ENCODE results near the gene NELFA. TPM values are rescaled to one million over a fixed set of nuclear protein-coding genes. Genes with fewer than 3 reads are reported as not detected.

Gene NELFA
- total RNA-seq, 1 experiment from 2014 or later = 55.0 TPM

DNA sequence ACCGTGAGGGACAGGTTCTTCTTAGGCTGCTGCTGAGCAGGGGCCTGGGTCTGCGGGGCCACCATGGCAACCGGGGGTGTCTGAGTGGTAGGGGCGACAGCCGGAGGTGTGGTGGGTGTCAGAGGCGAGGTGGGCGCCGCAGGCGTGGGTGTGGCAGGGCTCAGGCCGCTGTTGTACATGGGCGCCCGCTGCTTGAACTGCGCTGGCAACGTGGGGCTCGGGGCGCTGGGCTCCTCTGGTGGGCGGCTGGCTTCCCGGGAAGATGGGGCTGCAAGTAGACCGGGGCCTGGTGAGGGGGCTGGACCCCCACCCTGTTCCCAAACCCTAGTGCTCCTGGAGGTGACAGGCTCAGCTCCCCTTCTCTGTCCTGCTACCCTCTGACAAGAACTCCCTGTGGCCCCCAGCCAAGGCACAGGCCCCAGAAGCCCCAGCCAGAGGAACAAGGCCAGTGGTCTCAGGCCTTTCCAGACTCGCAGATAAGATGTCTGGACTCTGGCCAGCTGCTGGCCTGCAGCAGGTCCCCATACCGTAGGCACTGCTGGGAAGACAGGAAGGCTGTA is 24.8 kb downstream of the NELFA start:
- no peaks in the 10 kb centered on the region for H3K27me3 ChIP-seq (ENCODE audit: insufficient read depth, low read length)
- no peaks in the 10 kb centered on the region for H3K9me3 ChIP-seq (ENCODE audit: control insufficient read depth, low read depth, low read length)
- no peaks in the 10 kb centered on the region for H3K4me1 ChIP-seq (ENCODE audit: insufficient read depth, low read length)
- WGBS (ENCODE audit: extremely low coverage, insufficient read length, low lambda C conversion rate) = no CpG with 5 or more reads among the region's 21 CpGs
- H2AFZ ChIP-seq (ENCODE audit: low read length) = no peak overlapping the region
- H4K8ac ChIP-seq (replicated peaks; ENCODE audit: insufficient read length, low read depth, low read length) = no peak overlapping the region
- Mint-ChIP-seq H3K27me3 (ENCODE audit: low read depth) (no peaks in the 10 kb centered on the region), H3K4me1 (peaks cover 0 to 9% of the 10 kb centered on the region in 2 experiments; a peak in 2 of 4 replicates), H3K27ac (no peak overlapping the region), H3K9me3 (no peaks in the 10 kb centered on the region), H3K36me3 (ENCODE audit: insufficient read depth in 1 of 3, low read depth in 3 of 3) (peaks cover 5 to 61% (median 51%) of the 10 kb centered on the region in 3 experiments; a peak in 6 of 7 replicates), H3K4me3 (no peak overlapping the region)
- H3T11ph ChIP-seq (ENCODE audit: low read length) = no peak overlapping the region
- no peak overlapping the region for H2BK5ac ChIP-seq (ENCODE audit: insufficient read length, low read length)
- H3K4ac ChIP-seq (ENCODE audit: low read depth, low read length) = no peak overlapping the region
- H2BK15ac ChIP-seq (ENCODE audit: low read depth, low read length) = no peak overlapping the region
- no peak overlapping the region for H4K91ac ChIP-seq (ENCODE audit: insufficient read length, low read depth, low read length)
- H2AK5ac ChIP-seq (ENCODE audit: insufficient read length, low read length) = no peak overlapping the region
- no peak overlapping the region for H3K14ac ChIP-seq (ENCODE audit: insufficient read depth, low read length)
- TF ChIP-seq, protein P1, sequence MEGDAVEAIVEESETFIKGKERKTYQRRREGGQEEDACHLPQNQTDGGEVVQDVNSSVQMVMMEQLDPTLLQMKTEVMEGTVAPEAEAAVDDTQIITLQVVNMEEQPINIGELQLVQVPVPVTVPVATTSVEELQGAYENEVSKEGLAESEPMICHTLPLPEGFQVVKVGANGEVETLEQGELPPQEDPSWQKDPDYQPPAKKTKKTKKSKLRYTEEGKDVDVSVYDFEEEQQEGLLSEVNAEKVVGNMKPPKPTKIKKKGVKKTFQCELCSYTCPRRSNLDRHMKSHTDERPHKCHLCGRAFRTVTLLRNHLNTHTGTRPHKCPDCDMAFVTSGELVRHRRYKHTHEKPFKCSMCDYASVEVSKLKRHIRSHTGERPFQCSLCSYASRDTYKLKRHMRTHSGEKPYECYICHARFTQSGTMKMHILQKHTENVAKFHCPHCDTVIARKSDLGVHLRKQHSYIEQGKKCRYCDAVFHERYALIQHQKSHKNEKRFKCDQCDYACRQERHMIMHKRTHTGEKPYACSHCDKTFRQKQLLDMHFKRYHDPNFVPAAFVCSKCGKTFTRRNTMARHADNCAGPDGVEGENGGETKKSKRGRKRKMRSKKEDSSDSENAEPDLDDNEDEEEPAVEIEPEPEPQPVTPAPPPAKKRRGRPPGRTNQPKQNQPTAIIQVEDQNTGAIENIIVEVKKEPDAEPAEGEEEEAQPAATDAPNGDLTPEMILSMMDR (conservative IDR thresholded peaks at IDR 0.05) = no peak
- H2BK12ac ChIP-seq (ENCODE audit: insufficient read length, low read depth, low read length) = no peak overlapping the region
- no peak for DNase-seq
- H4K5ac ChIP-seq (ENCODE audit: insufficient read length, low read depth, low read length) = no peak overlapping the region
- H3K56ac ChIP-seq (ENCODE audit: insufficient read length, low read depth, low read length) = no peak overlapping the region
- H3K9ac ChIP-seq (ENCODE audit: extremely low read depth, insufficient read length, low read length) = no peak overlapping the region
- no peaks in the 10 kb centered on the region for H3K79me1 ChIP-seq (ENCODE audit: insufficient read depth, low read depth, low read length, poor library complexity, severe bottlenecking)
- no peaks in the 10 kb centered on the region for H4K20me1 ChIP-seq (ENCODE audit: control insufficient read depth, insufficient read depth, insufficient read length)
- H3K23ac ChIP-seq (ENCODE audit: insufficient read length, low read depth, low read length) = no peak overlapping the region
- H3K4me2 ChIP-seq (ENCODE audit: insufficient read depth, insufficient read length, low read length) = no peak overlapping the region
- H3K18ac ChIP-seq (ENCODE audit: insufficient read length, low read depth, low read length) = no peak overlapping the region
- H3K23me2 ChIP-seq (ENCODE audit: insufficient read length, low read depth, low read length, poor library complexity, severe bottlenecking) = no peaks in the 10 kb centered on the region
- H3K79me2 ChIP-seq (ENCODE audit: insufficient read depth, low read length) = no peaks in the 10 kb centered on the region
- H2BK120ac ChIP-seq (ENCODE audit: low read depth, low read length, poor library complexity, severe bottlenecking) = no peak overlapping the region
- H3K27ac ChIP-seq (ENCODE audit: insufficient read length, low read depth, low read length) = no peak overlapping the region
- no peak overlapping the region for H2BK20ac ChIP-seq (ENCODE audit: low read depth, low read length, poor library complexity, severe bottlenecking)

All from H9 (cell line).